H1 (cell line): Measurements from ENCODE around the gene SMIM1. TPM values are rescaled to one million over a fixed set of nuclear protein-coding genes. Genes with fewer than 3 reads are reported as not detected.
A peak's percentile ranks its signal among the peaks of the same experiment; 100 is the strongest.

Source experiments
- CTCF ChIA-PET: fragments of 300-600 bp; sonication (Branson Sonifier 250); formaldehyde crosslinking; loops from one replicate; lab custom pipeline; 2021; ENCODE audit not compliant: partially characterized antibody; lab: Charles Lee
- POLR2A ChIA-PET: fragments of 300-600 bp; sonication (Branson Sonifier 250); formaldehyde crosslinking; loops from one replicate; lab custom pipeline; 2021; ENCODE audit warnings: inconsistent platforms; ENCODE audit not compliant: partially characterized antibody; lab: Charles Lee
- DNase-seq, 2 experiments: peaks; one replicate each; pipeline versions ENCODE4 v3.0.0 to v3.0.0-alpha.2; 2010 to 2022; ENCODE audit warnings: low spot score in 2 of 2, low read depth in 1 of 2, mixed read lengths in 1 of 2
- FAIRE-seq: peaks from 2 replicates; lab custom pipeline; 2011; peaks lifted over from hg19 to GRCh38; lab: Jason Lieb, UNC
- H2AFZ ChIP-seq: 2 replicates; pipeline ENCODE4 v1.8.1; 2012; ENCODE audit warnings: low read length, inconsistent platforms
- H2AK5ac ChIP-seq: 2 replicates; pipeline ENCODE4 v1.6.1; 2013; ENCODE audit warnings: low read depth, low read length
- H2BK120ac ChIP-seq: replicated peaks from 2 replicates; pipeline ENCODE3; 2013; ENCODE audit warnings: low read depth, low read length, inconsistent platforms
- H2BK12ac ChIP-seq: 2 replicates; pipeline ENCODE4 v1.6.1; 2013; ENCODE audit warnings: low read depth, low read length
- H2BK15ac ChIP-seq: 2 replicates; pipeline ENCODE4 v1.6.1; 2013; ENCODE audit warnings: low read length
- H2BK20ac ChIP-seq: 2 replicates; pipeline ENCODE4 v1.6.1; 2013; ENCODE audit warnings: low read length
- H2BK5ac ChIP-seq: 2 replicates; pipeline ENCODE4 v1.6.1; 2013; ENCODE audit warnings: low read depth, low read length
- H3K14ac ChIP-seq: 2 replicates; pipeline ENCODE4 v1.6.1; 2013; ENCODE audit warnings: inconsistent platforms; ENCODE audit not compliant: insufficient read length
- H3K18ac ChIP-seq: 2 replicates; pipeline ENCODE4 v1.6.1; 2013; ENCODE audit warnings: low read length; ENCODE audit errors: extremely low read depth
- H3K23ac ChIP-seq: 2 replicates; pipeline ENCODE4 v1.6.1; 2013; ENCODE audit warnings: inconsistent platforms; ENCODE audit not compliant: insufficient read length
- H3K23me2 ChIP-seq: 2 replicates; pipeline ENCODE4 v1.6.1; 2013; ENCODE audit warnings: low read depth, low read length
- H3K27ac ChIP-seq: 2 replicates; pipeline ENCODE4 v1.6.1; 2011; ENCODE audit warnings: low read depth, low read length, inconsistent platforms
- H3K27me3 ChIP-seq, 4 experiments: replicated peaks in 1 of 4; 1 replicate in 1 of 4; 2 replicates in 3 of 4; pipeline versions ENCODE4 v1.6.1 to v1.8.1; 2011 to 2013; ENCODE audit warnings: low read length in 3 of 4, mild to moderate bottlenecking in 3 of 4, inconsistent platforms in 2 of 4, mixed read lengths in 2 of 4, moderate library complexity in 1 of 4; ENCODE audit not compliant: control insufficient read depth in 3 of 4, insufficient read depth in 3 of 4; ENCODE audit errors: extremely low read depth in 1 of 4
- H3K36me3 ChIP-seq, 4 experiments: 2 replicates each; pipeline versions ENCODE4 v1.6.1 to v1.8.1; 2011 to 2013; ENCODE audit warnings: mild to moderate bottlenecking in 4 of 4, low read length in 3 of 4, moderate library complexity in 2 of 4, control low read depth in 1 of 4, inconsistent platforms in 1 of 4; ENCODE audit not compliant: insufficient read depth in 4 of 4, control insufficient read depth in 2 of 4
- H3K4ac ChIP-seq: replicated peaks from 2 replicates; pipeline ENCODE3; 2013; ENCODE audit warnings: low read length, low read depth, mixed read lengths, inconsistent platforms; ENCODE audit not compliant: insufficient read length
- H3K4me1 ChIP-seq, 4 experiments: replicated peaks in 1 of 4; 1 replicate in 1 of 4; 2 replicates in 3 of 4; pipeline versions ENCODE4 v1.6.1 to v1.8.1; 2011 to 2013; ENCODE audit warnings: low read length in 3 of 4, inconsistent platforms in 2 of 4, mixed read lengths in 1 of 4; ENCODE audit not compliant: insufficient read depth in 4 of 4, control insufficient read depth in 3 of 4
- H3K4me2 ChIP-seq, 2 experiments: 2 replicates each; pipeline versions ENCODE4 v1.6.1 to v1.8.1; 2011 to 2013; ENCODE audit warnings: low read depth in 2 of 2, low read length in 2 of 2, control low read depth in 1 of 2, inconsistent platforms in 1 of 2, mild to moderate bottlenecking in 1 of 2; ENCODE audit not compliant: insufficient read depth in 1 of 2
- H3K4me3 ChIP-seq, 4 experiments: fragments of 200-600, 300-600 bp in 1 of 4; sonication (generic), shearing (Covaris generic), sonication (Bioruptor Twin) in 1 of 4; 2 replicates each; pipeline versions ENCODE4 v1.5.1 to v1.8.1; 2011 to 2016; ENCODE audit warnings: low read length in 4 of 4, low read depth in 3 of 4, control low read depth in 2 of 4, inconsistent platforms in 2 of 4, mild to moderate bottlenecking in 2 of 4, mixed read lengths in 1 of 4, moderate library complexity in 1 of 4; ENCODE audit not compliant: insufficient read depth in 2 of 4; ENCODE audit errors: extremely low read depth in 1 of 4
- H3K56ac ChIP-seq: replicated peaks from 2 replicates; pipeline ENCODE3; 2013; ENCODE audit warnings: low read depth, mild to moderate bottlenecking, mixed read lengths, low read length, inconsistent platforms; ENCODE audit not compliant: insufficient read length
- H3K79me1 ChIP-seq: 2 replicates; pipeline ENCODE4 v1.6.1; 2013; ENCODE audit warnings: low read depth, low read length, control low read depth
- H3K79me2 ChIP-seq, 2 experiments: 2 replicates each; pipeline versions ENCODE4 v1.6.1 to v1.8.1; 2012 to 2013; ENCODE audit warnings: low read length in 2 of 2, mild to moderate bottlenecking in 2 of 2, inconsistent platforms in 1 of 2; ENCODE audit not compliant: insufficient read depth in 2 of 2, control insufficient read depth in 1 of 2
- H3K9ac ChIP-seq, 4 experiments: replicated peaks in 1 of 4; 1 replicate in 1 of 4; 2 replicates in 3 of 4; pipeline versions ENCODE4 v1.6.1 to v1.8.1; 2011 to 2013; ENCODE audit warnings: low read depth in 3 of 4, low read length in 3 of 4, control low read depth in 2 of 4, mild to moderate bottlenecking in 2 of 4, moderate library complexity in 2 of 4, inconsistent platforms in 1 of 4; ENCODE audit errors: extremely low read depth in 1 of 4
- H3K9me3 ChIP-seq, 2 experiments: 2 replicates each; pipeline versions ENCODE4 v1.6.1 to v1.8.1; 2012 to 2013; ENCODE audit warnings: mild to moderate bottlenecking in 2 of 2, moderate library complexity in 2 of 2, control low read depth in 1 of 2, inconsistent platforms in 1 of 2, low read depth in 1 of 2, low read length in 1 of 2, mixed read lengths in 1 of 2; ENCODE audit not compliant: insufficient read depth in 2 of 2
- H4K20me1 ChIP-seq, 2 experiments: replicated peaks in 1 of 2; 2 replicates each; pipeline versions ENCODE3 to v1.8.1; 2011 to 2013; ENCODE audit warnings: inconsistent platforms in 2 of 2, low read length in 2 of 2, mild to moderate bottlenecking in 1 of 2; ENCODE audit not compliant: insufficient read depth in 2 of 2, control insufficient read depth in 1 of 2
- H4K5ac ChIP-seq: 2 replicates; pipeline ENCODE4 v1.6.1; 2013; ENCODE audit warnings: low read length, low read depth, mixed read lengths, inconsistent platforms; ENCODE audit not compliant: insufficient read length
- H4K8ac ChIP-seq: 2 replicates; pipeline ENCODE4 v1.8.0; 2013; ENCODE audit warnings: mild to moderate bottlenecking, moderate library complexity, low read length, inconsistent platforms; ENCODE audit not compliant: insufficient read depth; ENCODE audit errors: extremely low read depth
- H4K91ac ChIP-seq: replicated peaks from 2 replicates; pipeline ENCODE3; 2013; ENCODE audit warnings: low read length, mixed read lengths, inconsistent platforms; ENCODE audit not compliant: insufficient read length
- BRCA1 ChIP-seq: IDR thresholded peaks from 2 replicates; pipeline ENCODE4 v1.6.1; 2012; ENCODE audit warnings: low read depth, low read length, improper control_type of control experiment
- CHD1 ChIP-seq: IDR thresholded peaks from 2 replicates; pipeline ENCODE4 v1.6.1; 2012; ENCODE audit warnings: low read depth, low read length, improper control_type of control experiment
- CHD2 ChIP-seq: IDR thresholded peaks from 2 replicates; pipeline ENCODE4 v1.6.1; 2012; ENCODE audit warnings: low read length, improper control_type of control experiment
- KDM1A ChIP-seq: fragments of 200-600, 300-600 bp; sonication (generic); IDR thresholded peaks from 2 replicates; pipeline ENCODE4 v1.7.1; 2016; ENCODE audit warnings: mild to moderate bottlenecking, low read length, borderline replicate concordance
- KDM4A ChIP-seq: IDR thresholded peaks from one replicate; pipeline ENCODE4 v1.7.1; 2012; ENCODE audit warnings: low read depth, mild to moderate bottlenecking, moderate library complexity, low read length, inconsistent platforms; ENCODE audit not compliant: severe bottlenecking
- KDM5A ChIP-seq: fragments of 200-600 bp; IDR thresholded peaks from 2 replicates; pipeline ENCODE4 v1.7.1; 2012; ENCODE audit warnings: mild to moderate bottlenecking, low read length, inconsistent platforms, mixed read lengths
- MAFK ChIP-seq: IDR thresholded peaks from 2 replicates; pipeline ENCODE4 v1.6.1; 2012; ENCODE audit warnings: low read depth, mild to moderate bottlenecking, improper control_type of control experiment, low read length
- POLR2AphosphoS5 ChIP-seq: IDR thresholded peaks from 2 replicates; pipeline ENCODE4 v1.6.1; 2011; ENCODE audit warnings: low read depth, low read length
- SAP30 ChIP-seq: fragments of 300-600 bp; sonication (generic); IDR thresholded peaks from 2 replicates; pipeline ENCODE4 v1.7.1; 2012; ENCODE audit warnings: low read length, moderate library complexity, mild to moderate bottlenecking, inconsistent platforms; ENCODE audit not compliant: insufficient read depth, insufficient replicate concordance
- SIRT6 ChIP-seq: IDR thresholded peaks from one replicate; pipeline ENCODE4 v1.7.1; 2012; ENCODE audit warnings: low read length, inconsistent platforms
- SIX5 ChIP-seq: IDR thresholded peaks from 2 replicates; pipeline ENCODE4 v1.6.1; 2011; ENCODE audit warnings: mild to moderate bottlenecking, low read depth, low read length
- TBP ChIP-seq: IDR thresholded peaks from 2 replicates; pipeline ENCODE4 v1.6.1; 2011; ENCODE audit warnings: low read depth, low read length, improper control_type of control experiment
- TCF12 ChIP-seq: IDR thresholded peaks from 2 replicates; pipeline ENCODE4 v1.6.1; 2011; ENCODE audit warnings: low read depth, mild to moderate bottlenecking, low read length
- WGBS, 2 experiments: shearing (Covaris generic) in 1 of 2; methylation state at CpG; one replicate each; pipeline versions ENCODE4 v1.1.6 to v1.1.7; 2013 to 2015; ENCODE audit warnings: low lambda C conversion rate in 2 of 2, mixed read lengths in 2 of 2, inconsistent platforms in 1 of 2, low coverage in 1 of 2, missing lambda C conversion rate in 1 of 2; ENCODE audit not compliant: insufficient replicate concordance in 2 of 2, insufficient coverage in 1 of 2, insufficient read length in 1 of 2; ENCODE audit errors: extremely low coverage in 1 of 2, missing lambda C conversion rate in 1 of 2; 5-methylcytosine and 5-hydroxymethylcytosine counted together
- polyA plus RNA-seq, 7 experiments: library from polyadenylated mRNA; depleted of rRNA in 3 of 7; stranded (reverse) in 5 of 7; unstranded in 2 of 7; fragments of >200 nt in 5 of 7; fragments of 200-250 nt in 2 of 7; gene quantifications; 1 replicate in 5 of 7; 2 replicates in 1 of 7; 4 replicates in 1 of 7; pipeline versions ENCODE4 v1.2.1 to v1.2.3, GENCODE V29; 2011 to 2013; ENCODE audit warnings: missing spikeins in 2 of 7, mixed read lengths in 2 of 7
- total RNA-seq: library from RNA; stranded (reverse); fragmentation: NEBNext Ultra II Directional; extraction: Animal tissue kit (Norgen Biotek cat#: 25700); gene quantifications from 2 replicates; pipeline ENCODE4 v1.2.1, GENCODE V29; 2021

SMIM1 gene
- total and polyA plus RNA-seq, 2 of the 8 experiments (the other 6 are each of a cell fraction or from before 2014, with no cell fraction given): 7.7 to 9.7 TPM

DNA sequence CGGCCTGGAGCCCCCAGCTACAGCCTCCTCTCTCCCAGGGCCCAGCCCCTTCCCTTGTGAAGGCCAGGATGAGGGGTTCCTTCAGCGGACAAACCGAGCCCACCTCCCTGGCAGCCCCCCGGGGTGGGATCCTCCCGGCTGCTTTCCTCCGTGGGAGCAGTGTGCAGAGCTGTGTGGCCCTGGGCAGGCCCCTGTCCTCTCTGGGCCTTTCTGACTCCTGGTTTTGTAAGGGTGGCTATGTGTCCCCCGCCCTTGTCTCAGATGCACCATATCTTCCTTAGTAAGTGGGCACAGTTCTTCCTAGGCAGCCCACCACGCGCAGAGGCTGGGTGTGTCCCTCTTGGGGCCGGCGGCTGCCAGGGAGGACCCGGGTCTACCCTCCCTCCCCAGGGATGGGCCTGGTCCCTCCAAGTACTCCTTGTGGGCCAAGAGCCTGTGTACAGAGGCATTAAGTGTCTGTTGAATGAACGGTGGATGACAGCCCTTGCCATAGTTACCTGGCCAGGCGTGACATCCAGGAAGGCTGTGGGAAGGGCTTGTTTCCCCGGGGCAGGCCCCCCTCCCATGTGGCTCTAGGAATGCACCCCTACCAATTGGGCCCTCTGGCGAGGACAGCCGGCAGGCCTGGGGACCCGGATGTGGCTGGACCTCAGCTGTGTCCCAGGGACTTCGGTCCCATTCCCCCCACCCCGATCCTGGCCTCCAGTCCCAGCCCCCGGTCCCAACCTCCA, 3.8 kb downstream of the SMIM1 start:
- Histone ChIP-seq H4K8ac (no peak overlapping the region), H3K9ac (no peak overlapping the region), H3K4me2 (no peak overlapping the region), H2BK5ac (no peak overlapping the region), H3K27ac (no peak overlapping the region), H3K27me3 (no peaks in the 10 kb centered on the region; a peak in 1 of 7 replicates), H3K4ac (no peak overlapping the region), H3K14ac (no peak overlapping the region), H3K56ac (no peak overlapping the region), H2AFZ (no peak overlapping the region), H3K4me1 (peaks cover 0 to 35% (median 13%) of the 10 kb centered on the region in 4 experiments; a peak in 6 of 7 replicates), H3K9me3 (no peaks in the 10 kb centered on the region), H2BK20ac (no peak overlapping the region), H2BK12ac (0 out of 2 replicates have a peak overlapping the region, but pooled peaks have one; percentile 17), H3K79me2 (no peaks in the 10 kb centered on the region), H3K4me3 (no peak overlapping the region), H4K91ac (no peak overlapping the region), H3K23me2 (peaks cover 11% of the 10 kb centered on the region; the same call in 1 of the 2 replicates), H3K18ac (no peak overlapping the region), H2BK120ac (no peak overlapping the region), H4K20me1 (peaks cover 8 to 21% of the 10 kb centered on the region in 2 experiments), H2AK5ac (no peak overlapping the region), H3K36me3 (peaks cover 9 to 19% (median 18%) of the 10 kb centered on the region in 4 experiments; a peak in 7 of 8 replicates), H4K5ac (no peak overlapping the region), H2BK15ac (no peak overlapping the region), H3K23ac (no peak overlapping the region), H3K79me1 (no peaks in the 10 kb centered on the region; the same call in 1 of the 2 replicates)
- DNase-seq (no peak), FAIRE-seq (no peak)
- ChIA-PET CTCF (interaction anchor here (0.7 to 3.4 kb wide), 24 partner anchors 10 to 1191 kb away, joined by 3 to 24 read pairs (median 4); partner anchors contain the start of gene LRRC47), POLR2A (interaction anchor here (1.2 to 5.8 kb wide), 4 partner anchors 10 to 124 kb away, joined by 3 to 84 read pairs (median 4); partner anchors contain the start of gene C1orf174)
- 90% methylated on average over 17 of the region's 21 CpGs; no CpG with 5 or more reads in 1 of the 2 experiments for WGBS, 2 experiments
- TF ChIP-seq CHD1 (no peak), KDM5A (no peak), MAFK (no peak), SIX5 (no peak), KDM4A (no peak), TCF12 (no peak), CHD2 (no peak), KDM1A (no peak), POLR2AphosphoS5 (no peak), TBP (no peak), BRCA1 (no peak), SIRT6 (no peak), SAP30 (no peak)
